ENCODE results near the gene SPTB. TPM values are rescaled to one million over a fixed set of nuclear protein-coding genes. Genes with fewer than 3 reads are reported as not detected.

SPTB gene
- total RNA-seq, 1 donor from 2014 or later: not detected

- TF ChIP-seq, protein P1, sequence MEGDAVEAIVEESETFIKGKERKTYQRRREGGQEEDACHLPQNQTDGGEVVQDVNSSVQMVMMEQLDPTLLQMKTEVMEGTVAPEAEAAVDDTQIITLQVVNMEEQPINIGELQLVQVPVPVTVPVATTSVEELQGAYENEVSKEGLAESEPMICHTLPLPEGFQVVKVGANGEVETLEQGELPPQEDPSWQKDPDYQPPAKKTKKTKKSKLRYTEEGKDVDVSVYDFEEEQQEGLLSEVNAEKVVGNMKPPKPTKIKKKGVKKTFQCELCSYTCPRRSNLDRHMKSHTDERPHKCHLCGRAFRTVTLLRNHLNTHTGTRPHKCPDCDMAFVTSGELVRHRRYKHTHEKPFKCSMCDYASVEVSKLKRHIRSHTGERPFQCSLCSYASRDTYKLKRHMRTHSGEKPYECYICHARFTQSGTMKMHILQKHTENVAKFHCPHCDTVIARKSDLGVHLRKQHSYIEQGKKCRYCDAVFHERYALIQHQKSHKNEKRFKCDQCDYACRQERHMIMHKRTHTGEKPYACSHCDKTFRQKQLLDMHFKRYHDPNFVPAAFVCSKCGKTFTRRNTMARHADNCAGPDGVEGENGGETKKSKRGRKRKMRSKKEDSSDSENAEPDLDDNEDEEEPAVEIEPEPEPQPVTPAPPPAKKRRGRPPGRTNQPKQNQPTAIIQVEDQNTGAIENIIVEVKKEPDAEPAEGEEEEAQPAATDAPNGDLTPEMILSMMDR (IDR thresholded peaks at IDR 0.05; ENCODE audit: insufficient read depth, low read length, severe bottlenecking): no peak
- no peak for FAIRE-seq
- H3K36me3 ChIP-seq (ENCODE audit: control insufficient read depth, insufficient read depth, low read length): no peaks in the 10 kb centered on the region
- peaks cover 4% of the 10 kb centered on the region for H3K27me3 ChIP-seq (ENCODE audit: control insufficient read depth, insufficient read depth, low read length)
- H3K4me3 ChIP-seq (ENCODE audit: low read depth, low read length): no peak overlapping the region
- no peak for DNase-seq (ENCODE audit: low read depth)
Observed at GRCh38 chr14:64772397-64772950, 107.2 kb downstream of the SPTB start.

DNA sequence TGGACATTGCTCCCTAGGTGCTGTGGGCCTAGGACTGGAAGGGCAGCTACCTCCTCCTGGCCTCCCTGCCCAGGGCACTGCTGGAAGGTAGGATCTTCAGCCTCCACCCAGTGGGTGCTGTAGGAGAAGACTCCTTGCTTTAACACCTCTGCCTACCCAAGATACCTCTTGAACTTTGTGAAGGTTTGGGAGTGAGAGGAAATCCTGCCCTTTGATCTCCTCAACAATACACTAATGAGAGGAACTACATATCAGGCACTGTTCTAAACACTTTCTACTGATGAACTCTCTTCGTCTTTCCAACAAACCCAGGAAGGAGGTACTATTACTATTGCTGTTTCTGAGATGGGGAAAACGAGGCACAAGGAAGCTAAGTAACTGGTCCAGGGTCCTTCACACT lies 108.5 kb downstream of the SPTB start:
- TF ChIP-seq, protein P1 (IDR thresholded peaks at IDR 0.05; ENCODE audit: insufficient read depth, low read length, severe bottlenecking): no peak

DNA sequence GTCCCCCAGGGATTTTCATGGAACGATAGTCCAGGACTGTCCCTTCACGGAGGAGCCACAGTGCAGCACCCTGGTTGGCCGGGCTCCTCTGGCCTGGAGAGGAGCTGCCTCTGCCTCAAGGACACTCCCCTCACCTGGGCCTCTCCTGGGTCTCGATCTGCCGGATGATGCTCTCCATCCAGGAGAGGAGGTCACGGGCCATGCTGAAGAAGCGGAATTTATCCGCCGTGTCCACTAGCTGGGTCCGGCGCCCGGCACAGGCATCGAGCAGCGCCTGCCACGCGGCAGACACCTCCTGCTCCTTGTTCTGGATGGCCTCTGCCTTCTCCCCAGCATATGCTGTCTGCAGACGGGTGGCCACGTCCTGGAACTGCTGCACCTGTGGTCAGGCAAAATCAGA lies 109.0 kb downstream of the SPTB start:
- FAIRE-seq: no peak
- Histone ChIP-seq H3K36me3 (ENCODE audit: control insufficient read depth, insufficient read depth, low read length) (no peaks in the 10 kb centered on the region), H3K4me3 (ENCODE audit: low read depth, low read length) (no peak overlapping the region), H3K27me3 (ENCODE audit: control insufficient read depth, insufficient read depth, low read length) (peaks cover 6% of the 10 kb centered on the region)
- DNase-seq (ENCODE audit: low read depth): no peak
- TF ChIP-seq, protein P1 (IDR thresholded peaks at IDR 0.05; ENCODE audit: insufficient read depth, low read length, severe bottlenecking): no peak

More for the DNA sequence above, 108.5 kb downstream of the SPTB start:
- H3K27me3 ChIP-seq (ENCODE audit: control insufficient read depth, insufficient read depth, low read length): peaks cover 6% of the 10 kb centered on the region
- DNase-seq (ENCODE audit: low read depth) (no peak), FAIRE-seq (no peak)
- H3K36me3 ChIP-seq (ENCODE audit: control insufficient read depth, insufficient read depth, low read length): no peaks in the 10 kb centered on the region
- H3K4me3 ChIP-seq (ENCODE audit: low read depth, low read length): no peak overlapping the region

DNA sequence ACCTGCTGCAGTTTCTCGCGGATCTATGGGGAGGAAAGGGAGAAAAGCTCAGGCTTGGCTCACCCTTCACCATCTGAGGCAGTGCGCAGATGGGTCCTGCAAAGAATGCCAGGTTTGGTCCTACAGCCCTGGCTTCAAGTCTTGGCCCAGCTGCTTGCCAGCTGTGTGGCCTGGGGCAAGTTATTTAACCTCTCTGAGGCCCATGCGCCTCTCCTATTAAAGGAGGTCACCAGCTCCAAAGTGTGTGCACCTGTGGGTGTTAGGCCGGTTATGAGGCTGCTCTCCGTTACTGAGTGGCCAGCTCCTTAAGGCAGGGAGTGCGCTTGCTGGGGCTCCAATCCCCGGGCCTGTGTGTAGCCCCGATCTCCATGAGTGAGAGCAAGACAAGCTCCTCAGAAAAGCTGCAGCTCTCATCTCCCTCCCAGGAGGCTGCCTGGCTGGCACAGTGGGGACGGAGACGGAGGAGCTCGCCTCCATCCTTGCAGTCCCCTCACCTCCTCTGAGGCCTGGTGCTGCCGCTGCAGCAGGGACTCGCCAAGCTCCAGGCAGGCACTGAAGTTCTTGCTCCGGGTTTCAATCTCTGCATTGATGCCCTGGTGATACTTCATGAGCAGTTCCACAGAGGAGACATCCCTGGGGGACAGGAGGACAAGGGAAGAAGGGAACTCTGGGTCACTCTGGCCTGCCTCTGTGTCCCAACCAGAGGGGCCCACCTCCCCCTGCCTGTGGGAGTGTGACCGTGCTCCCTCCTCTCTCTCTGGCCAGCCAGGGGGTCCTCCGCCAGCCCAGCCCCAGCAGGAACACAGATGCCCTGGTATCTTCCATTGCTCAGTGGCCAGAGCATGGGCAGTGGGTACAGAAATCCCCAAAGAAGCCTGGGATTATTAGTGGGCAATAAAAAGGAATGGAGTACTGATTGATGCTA lies 110.3 kb downstream of the SPTB start:
- no peaks in the 10 kb centered on the region for H3K36me3 ChIP-seq (ENCODE audit: control insufficient read depth, insufficient read depth, low read length)
- TF ChIP-seq, protein P1 (IDR thresholded peaks at IDR 0.05; ENCODE audit: insufficient read depth, low read length, severe bottlenecking): no peak
- FAIRE-seq (no peak), DNase-seq (ENCODE audit: low read depth) (no peak)
- no peak overlapping the region for H3K4me3 ChIP-seq (ENCODE audit: low read depth, low read length)
- H3K27me3 ChIP-seq (ENCODE audit: control insufficient read depth, insufficient read depth, low read length): peaks cover 6% of the 10 kb centered on the region

- FAIRE-seq (no peak), DNase-seq (ENCODE audit: low read depth) (no peak)
- Histone ChIP-seq H3K36me3 (ENCODE audit: control insufficient read depth, insufficient read depth, low read length) (no peaks in the 10 kb centered on the region), H3K4me3 (ENCODE audit: low read depth, low read length) (no peak overlapping the region), H3K27me3 (ENCODE audit: control insufficient read depth, insufficient read depth, low read length) (peaks cover 6% of the 10 kb centered on the region)
- TF ChIP-seq, protein P1 (IDR thresholded peaks at IDR 0.05; ENCODE audit: insufficient read depth, low read length, severe bottlenecking): no peak
Observed at GRCh38 chr14:64768401-64769095, 111.2 kb downstream of the SPTB start.

Measured in bronchial epithelial cell (primary cell).